ENCODE measurements around the gene TEX12. TPM values are rescaled to one million over a fixed set of nuclear protein-coding genes. Genes with fewer than 3 reads are reported as not detected.

Gene TEX12
- total RNA-seq, 1 donor from 2014 or later: not detected

DNA sequence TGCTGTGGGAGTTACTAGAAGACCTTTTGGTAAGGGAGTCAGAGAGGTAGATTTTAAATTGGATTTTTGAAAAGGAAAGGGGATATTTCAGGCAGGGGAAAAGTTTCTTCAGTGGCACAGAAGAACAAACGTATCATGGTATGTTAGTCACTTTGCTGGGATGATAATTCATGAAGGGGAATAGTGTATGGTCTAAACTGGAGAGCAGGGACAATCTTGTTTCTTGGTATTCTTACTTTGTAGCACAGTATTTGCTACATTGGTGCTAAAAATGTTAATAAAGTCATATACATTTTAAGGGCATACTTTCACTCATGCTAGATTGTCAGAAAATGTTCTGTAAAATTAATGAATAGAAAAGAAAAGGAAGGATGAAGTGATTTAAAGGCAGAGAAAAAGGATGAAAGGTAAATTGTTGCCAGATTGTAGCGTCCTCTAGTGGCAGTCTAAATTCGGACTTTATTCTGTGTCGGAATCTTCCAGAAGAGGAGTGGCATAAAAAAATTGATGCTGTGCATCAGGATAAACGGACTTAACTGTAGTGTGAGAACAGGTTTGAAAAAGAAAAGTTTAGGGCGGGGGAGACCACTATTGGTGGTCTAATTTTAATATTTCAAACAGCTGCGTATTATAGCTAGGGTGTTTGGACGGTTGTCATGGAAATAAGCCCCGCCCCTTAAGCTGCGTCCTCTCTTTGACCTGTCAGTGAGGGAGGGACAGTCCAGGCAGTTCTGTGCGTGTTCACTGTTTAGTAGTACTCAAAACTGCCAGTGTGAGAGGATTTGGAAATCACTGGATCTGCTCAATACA, 7.8 kb downstream of the TEX12 start, which contains the start of gene BCO2:
TSS of gene BCO2 (plus strand) at position 724 of the 810 bp plus-strand sequence. CDS start 90 bp downstream, outside the sequence.
- H3K27me3 Mint-ChIP-seq (ENCODE audit: unreplicated experiment): no peaks in the 10 kb centered on the region
- H3K4me1 Mint-ChIP-seq (ENCODE audit: low read depth, unreplicated experiment): no peaks in the 10 kb centered on the region
- H3K36me3 Mint-ChIP-seq (ENCODE audit: unreplicated experiment): no peaks in the 10 kb centered on the region
- H3K4me3 Mint-ChIP-seq (ENCODE audit: unreplicated experiment): peak within 1 kb of the TSS; percentile 83
- no peaks in the 10 kb centered on the region for H3K9me3 Mint-ChIP-seq (ENCODE audit: unreplicated experiment)
- no peak within 1 kb of the TSS for H3K27ac Mint-ChIP-seq (ENCODE audit: unreplicated experiment)
- peak; percentile 70 for DNase-seq
- TF ChIP-seq, protein P1, sequence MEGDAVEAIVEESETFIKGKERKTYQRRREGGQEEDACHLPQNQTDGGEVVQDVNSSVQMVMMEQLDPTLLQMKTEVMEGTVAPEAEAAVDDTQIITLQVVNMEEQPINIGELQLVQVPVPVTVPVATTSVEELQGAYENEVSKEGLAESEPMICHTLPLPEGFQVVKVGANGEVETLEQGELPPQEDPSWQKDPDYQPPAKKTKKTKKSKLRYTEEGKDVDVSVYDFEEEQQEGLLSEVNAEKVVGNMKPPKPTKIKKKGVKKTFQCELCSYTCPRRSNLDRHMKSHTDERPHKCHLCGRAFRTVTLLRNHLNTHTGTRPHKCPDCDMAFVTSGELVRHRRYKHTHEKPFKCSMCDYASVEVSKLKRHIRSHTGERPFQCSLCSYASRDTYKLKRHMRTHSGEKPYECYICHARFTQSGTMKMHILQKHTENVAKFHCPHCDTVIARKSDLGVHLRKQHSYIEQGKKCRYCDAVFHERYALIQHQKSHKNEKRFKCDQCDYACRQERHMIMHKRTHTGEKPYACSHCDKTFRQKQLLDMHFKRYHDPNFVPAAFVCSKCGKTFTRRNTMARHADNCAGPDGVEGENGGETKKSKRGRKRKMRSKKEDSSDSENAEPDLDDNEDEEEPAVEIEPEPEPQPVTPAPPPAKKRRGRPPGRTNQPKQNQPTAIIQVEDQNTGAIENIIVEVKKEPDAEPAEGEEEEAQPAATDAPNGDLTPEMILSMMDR (IDR thresholded peaks at IDR 0.05; ENCODE audit: partially characterized antibody, unreplicated experiment): peak; percentile 80

DNA sequence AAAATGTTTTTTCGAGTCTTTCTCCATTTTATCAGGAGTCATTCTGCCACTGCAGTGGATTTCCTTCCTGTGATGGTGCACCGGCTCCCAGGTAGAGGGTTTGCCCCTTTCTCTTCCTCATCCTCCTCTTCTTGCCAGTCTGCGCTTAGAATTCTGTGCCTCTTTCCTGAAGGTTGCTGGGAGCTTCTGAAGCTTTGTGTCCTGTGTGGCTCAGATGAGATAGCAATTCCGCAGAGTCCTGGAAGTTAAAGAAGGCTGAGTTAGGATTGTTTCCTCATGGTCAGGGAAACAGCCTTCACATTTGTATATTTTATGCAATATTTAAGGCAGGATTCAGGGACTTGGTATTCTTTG, 8.4 kb downstream of the TEX12 start:
- peak overlapping the region; percentile 83 for H3K4me3 Mint-ChIP-seq (ENCODE audit: unreplicated experiment)
- no peak overlapping the region for H3K27ac Mint-ChIP-seq (ENCODE audit: unreplicated experiment)
- no peak for DNase-seq
- H3K4me1 Mint-ChIP-seq (ENCODE audit: low read depth, unreplicated experiment): no peaks in the 10 kb centered on the region
- TF ChIP-seq, protein P1 (IDR thresholded peaks at IDR 0.05; ENCODE audit: partially characterized antibody, unreplicated experiment): no peak
- H3K36me3 Mint-ChIP-seq (ENCODE audit: unreplicated experiment): no peaks in the 10 kb centered on the region
- H3K9me3 Mint-ChIP-seq (ENCODE audit: unreplicated experiment): no peaks in the 10 kb centered on the region
- no peaks in the 10 kb centered on the region for H3K27me3 Mint-ChIP-seq (ENCODE audit: unreplicated experiment)

DNA sequence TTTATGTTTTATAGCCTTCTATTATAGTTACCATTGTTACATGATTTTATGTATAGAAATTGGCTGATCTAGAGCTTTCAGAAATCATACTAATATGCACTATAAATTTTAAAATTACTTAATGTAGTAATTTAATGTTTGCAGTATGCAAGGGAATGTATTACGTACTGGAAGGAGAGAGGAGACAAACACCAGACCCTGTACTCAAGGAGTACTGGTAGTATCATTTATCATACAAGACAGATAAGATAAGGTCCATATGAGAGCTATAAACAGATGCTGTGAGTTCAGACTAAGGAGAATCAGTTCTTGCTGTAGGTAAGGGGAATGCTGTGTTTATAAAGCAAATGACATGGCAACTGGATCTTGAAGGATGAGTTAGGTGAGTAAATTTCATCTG, 8.9 kb downstream of the TEX12 start:
- TF ChIP-seq, protein P1 (IDR thresholded peaks at IDR 0.05; ENCODE audit: partially characterized antibody, unreplicated experiment): no peak
- H3K36me3 Mint-ChIP-seq (ENCODE audit: unreplicated experiment): no peaks in the 10 kb centered on the region
- no peaks in the 10 kb centered on the region for H3K27me3 Mint-ChIP-seq (ENCODE audit: unreplicated experiment)
- H3K9me3 Mint-ChIP-seq (ENCODE audit: unreplicated experiment): peaks cover 3% of the 10 kb centered on the region
- no peak overlapping the region for H3K4me3 Mint-ChIP-seq (ENCODE audit: unreplicated experiment)
- no peak overlapping the region for H3K27ac Mint-ChIP-seq (ENCODE audit: unreplicated experiment)
- no peaks in the 10 kb centered on the region for H3K4me1 Mint-ChIP-seq (ENCODE audit: low read depth, unreplicated experiment)
- no peak for DNase-seq

DNA sequence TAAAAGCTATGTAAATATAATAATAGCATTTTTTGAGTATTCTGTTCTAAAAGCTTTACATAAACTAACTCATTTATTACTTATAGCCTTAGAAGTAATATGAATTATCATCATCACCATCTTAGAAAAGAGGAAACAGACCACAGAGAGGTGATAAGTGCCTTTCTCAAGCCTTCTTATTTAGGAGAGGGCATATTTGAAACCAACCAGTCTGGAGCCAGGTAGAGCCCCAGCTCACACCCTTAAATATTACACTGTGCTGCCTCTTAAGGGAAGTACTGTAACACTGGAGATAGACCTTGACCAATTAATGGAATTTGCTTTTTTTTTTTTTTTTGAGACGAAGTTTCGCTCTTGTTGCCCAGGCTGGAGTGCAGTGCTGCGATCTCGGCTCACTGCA, 10.4 kb downstream of the TEX12 start:
- no peak overlapping the region for H3K27ac Mint-ChIP-seq (ENCODE audit: unreplicated experiment)
- TF ChIP-seq, protein P1 (IDR thresholded peaks at IDR 0.05; ENCODE audit: partially characterized antibody, unreplicated experiment): no peak
- H3K27me3 Mint-ChIP-seq (ENCODE audit: unreplicated experiment): no peaks in the 10 kb centered on the region
- H3K4me3 Mint-ChIP-seq (ENCODE audit: unreplicated experiment): no peak overlapping the region
- H3K4me1 Mint-ChIP-seq (ENCODE audit: low read depth, unreplicated experiment): no peaks in the 10 kb centered on the region
- no peaks in the 10 kb centered on the region for H3K36me3 Mint-ChIP-seq (ENCODE audit: unreplicated experiment)
- H3K9me3 Mint-ChIP-seq (ENCODE audit: unreplicated experiment): peaks cover 3% of the 10 kb centered on the region
- DNase-seq: no peak

DNA sequence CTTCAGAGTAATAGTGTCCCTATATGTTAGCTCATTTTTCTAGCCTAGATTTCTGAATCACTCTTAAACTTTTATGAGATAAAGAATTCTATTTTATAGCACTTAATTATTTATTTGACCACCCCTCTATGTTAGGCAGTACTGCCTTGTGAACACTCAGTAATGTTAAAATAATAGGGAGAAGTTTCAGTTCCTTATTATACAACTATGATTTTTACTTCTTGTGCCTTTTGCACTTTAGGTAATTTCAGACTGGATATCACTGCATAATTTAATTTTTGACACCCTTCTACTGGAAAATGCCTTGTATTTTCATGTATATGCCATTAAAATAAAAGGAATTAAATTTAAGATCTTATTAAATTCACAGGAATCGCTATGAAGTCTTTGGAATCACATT, 11.3 kb downstream of the TEX12 start:
- Mint-ChIP-seq H3K27ac (ENCODE audit: unreplicated experiment) (no peak overlapping the region), H3K36me3 (ENCODE audit: unreplicated experiment) (no peaks in the 10 kb centered on the region), H3K27me3 (ENCODE audit: unreplicated experiment) (no peaks in the 10 kb centered on the region), H3K4me3 (ENCODE audit: unreplicated experiment) (no peak overlapping the region), H3K9me3 (ENCODE audit: unreplicated experiment) (peaks cover 3% of the 10 kb centered on the region), H3K4me1 (ENCODE audit: low read depth, unreplicated experiment) (no peaks in the 10 kb centered on the region)
- DNase-seq: no peak
- TF ChIP-seq, protein P1 (IDR thresholded peaks at IDR 0.05; ENCODE audit: partially characterized antibody, unreplicated experiment): no peak

All from glutamatergic neuron (in vitro differentiated cells).